A549 treated with DMSO at 1 μM for 4 hours (cell line): ENCODE data around the gene NCOR2. TPM values are rescaled to one million over a fixed set of nuclear protein-coding genes. Genes with fewer than 3 reads are reported as not detected.

Experiments
- total RNA-seq: library from RNA; stranded (reverse); fragments of 200-300 nt; extraction: Qiagen RNA extraction; gene quantifications from 5 replicates; pipeline ENCODE4 v1.2.3, GENCODE V29; 2022; ENCODE audit warnings: low read depth

Gene NCOR2
- total RNA-seq: 177 to 244 TPM (median 195 TPM) in 5 replicates

GRCh38 chr12:124566997-124567672 is at the start of gene NCOR2:
Gene NCOR2, minus strand, starts transcription at chr12:124567612. Its CDS starts 72,361 bp downstream, at chr12:124495251.

